NT2/D1 (cell line): ENCODE results near the gene NT5C3B.
A peak's percentile ranks its signal among the peaks of the same experiment; 100 is the strongest.

Source experiments
- DNase-seq: peaks from one replicate; pipeline ENCODE4 v3.0.0-alpha.2; 2011; ENCODE audit warnings: low read depth, low spot score
- H3K27me3 ChIP-seq: 2 replicates; pipeline ENCODE4 v1.6.0; 2011; ENCODE audit warnings: mild to moderate bottlenecking; ENCODE audit not compliant: insufficient read length, insufficient read depth
- H3K36me3 ChIP-seq: 2 replicates; pipeline ENCODE4 v1.6.1; 2011; ENCODE audit warnings: mild to moderate bottlenecking, low read length, mixed read lengths; ENCODE audit not compliant: insufficient read depth, insufficient read length
- H3K4me1 ChIP-seq: 2 replicates; pipeline ENCODE4 v1.5.1; 2011; ENCODE audit not compliant: insufficient read depth, insufficient read length
- H3K4me3 ChIP-seq: 2 replicates; pipeline ENCODE4 v1.5.1; 2011; ENCODE audit warnings: low read depth; ENCODE audit not compliant: insufficient read length
- H3K9ac ChIP-seq: 2 replicates; pipeline ENCODE4 v1.6.0; 2011; ENCODE audit warnings: low read depth; ENCODE audit not compliant: insufficient read length
- H3K9me3 ChIP-seq: 2 replicates; pipeline ENCODE4 v1.5.1; 2011; ENCODE audit warnings: mild to moderate bottlenecking, low read length; ENCODE audit not compliant: insufficient read depth
- SUZ12 ChIP-seq: IDR thresholded peaks from 2 replicates; pipeline ENCODE4 v1.6.1; 2011; ENCODE audit not compliant: insufficient read length, insufficient read depth; ENCODE audit errors: extremely low read depth
- YY1 ChIP-seq: IDR thresholded peaks from 2 replicates; pipeline ENCODE4 v1.6.1; 2011; ENCODE audit not compliant: insufficient read length, insufficient read depth
- ZNF274 ChIP-seq: IDR thresholded peaks from 2 replicates; pipeline ENCODE4 v1.6.1; 2011; ENCODE audit warnings: mild to moderate bottlenecking, low read depth, low read length

NT5C3B gene

DNA sequence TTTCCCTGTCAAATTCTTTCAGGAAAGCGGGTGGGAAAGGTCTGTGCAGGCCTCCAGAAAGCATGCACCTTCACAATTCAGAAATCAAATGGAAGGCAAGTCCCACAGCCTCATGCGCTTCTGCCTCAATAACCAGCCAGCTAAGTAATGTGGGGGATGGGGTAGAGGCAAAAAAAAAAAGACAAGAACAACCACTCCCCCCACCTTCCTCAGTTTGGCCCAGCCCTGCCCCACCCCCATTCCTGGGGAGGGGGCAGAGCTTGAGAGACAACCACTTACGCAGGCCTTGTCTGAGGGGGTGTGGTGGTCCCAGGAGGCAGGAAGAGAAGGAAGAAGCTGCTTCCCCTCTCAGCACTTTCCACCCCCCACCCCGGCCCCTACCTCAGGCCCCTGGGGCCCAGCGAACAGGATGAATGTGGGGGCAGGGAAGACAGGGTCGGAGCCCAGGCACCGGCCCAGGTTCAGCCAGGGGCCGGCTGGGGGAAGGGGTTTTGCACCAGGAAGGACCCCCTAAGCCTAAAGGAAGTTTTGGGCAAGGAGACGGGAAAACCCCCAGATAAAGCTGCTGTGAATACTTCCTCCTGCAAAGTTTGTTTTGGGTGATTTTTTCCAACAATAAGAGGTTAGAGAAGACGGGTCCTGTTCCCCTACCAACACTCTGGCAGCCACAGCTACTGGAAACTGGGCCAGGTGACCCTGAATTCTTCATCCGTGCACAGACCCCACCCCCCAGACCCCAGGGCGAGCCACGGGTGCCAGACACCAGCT, 50.8 kb downstream of the NT5C3B start:
- Histone ChIP-seq H3K4me3 (peak overlapping the region; percentile 79), H3K4me1 (peaks cover 15% of the 10 kb centered on the region), H3K9me3 (no peaks in the 10 kb centered on the region), H3K27me3 (peaks cover 7% of the 10 kb centered on the region), H3K9ac (peak overlapping the region; percentile 88), H3K36me3 (peaks cover 16% of the 10 kb centered on the region)
- peak; percentile 85 for DNase-seq
- no peak for TF ChIP-seq SUZ12
- no peak for TF ChIP-seq YY1
- no peak for TF ChIP-seq ZNF274

DNA sequence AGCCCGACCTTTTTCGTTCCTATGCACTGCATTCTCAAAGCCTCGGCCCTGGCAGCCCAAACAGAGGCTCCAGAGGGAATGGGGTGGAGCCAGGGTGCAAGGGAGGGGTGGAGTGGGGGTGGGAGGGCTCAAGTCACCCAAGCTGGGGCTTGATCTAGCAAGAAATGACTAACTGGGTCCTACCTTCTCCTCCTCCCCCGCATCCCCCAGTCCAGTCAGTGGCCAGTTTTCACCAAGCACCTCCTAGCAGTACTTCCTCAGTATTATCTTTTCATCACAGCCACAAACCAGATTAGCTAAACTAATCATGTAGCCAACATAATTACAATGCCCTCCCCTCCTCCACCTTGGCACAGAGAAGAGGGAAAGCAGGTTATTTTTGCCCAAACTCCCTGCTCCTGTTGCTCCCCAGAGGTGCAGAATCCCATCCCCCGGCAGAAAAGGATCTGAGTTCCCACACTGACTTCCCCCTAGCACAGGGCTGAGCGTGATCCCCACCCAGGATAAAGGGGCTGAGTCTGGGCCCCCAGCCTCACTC, 51.8 kb downstream of the NT5C3B start:
- H3K9ac ChIP-seq, result peak overlapping the region; percentile 84

DNA sequence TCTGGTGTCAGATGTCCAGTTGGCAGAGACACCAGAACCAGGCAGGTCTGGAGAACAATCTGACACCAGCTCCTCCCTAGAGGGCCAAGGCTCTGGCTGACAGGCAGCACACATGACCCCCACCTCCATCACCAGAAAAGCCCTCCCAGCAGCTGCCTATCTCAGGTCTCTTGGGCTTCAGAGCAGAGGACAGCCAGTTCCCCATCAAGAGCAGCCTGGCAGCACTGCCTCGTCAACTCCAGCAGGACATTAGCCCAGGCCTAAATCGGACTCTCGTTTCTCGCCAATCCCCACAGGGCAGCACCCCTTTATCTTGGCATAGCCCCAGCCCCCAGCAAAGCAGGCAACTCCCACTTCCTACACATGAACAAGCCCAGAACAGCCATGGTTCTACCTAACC, 53.9 kb downstream of the NT5C3B start:
- H3K4me1 ChIP-seq, result peaks cover 22% of the 10 kb centered on the region
- peaks cover 27% of the 10 kb centered on the region for H3K36me3 ChIP-seq
- no peak overlapping the region for H3K4me3 ChIP-seq
- TF ChIP-seq SUZ12 (no peak), ZNF274 (no peak), YY1 (no peak)
- peak overlapping the region; percentile 50 for H3K9ac ChIP-seq
- no peak for DNase-seq
- no peaks in the 10 kb centered on the region for H3K9me3 ChIP-seq
- H3K27me3 ChIP-seq, result no peaks in the 10 kb centered on the region

More for the DNA sequence above, 51.8 kb downstream of the NT5C3B start:
- Histone ChIP-seq H3K9me3 (no peaks in the 10 kb centered on the region), H3K36me3 (peaks cover 18% of the 10 kb centered on the region), H3K27me3 (peaks cover 5% of the 10 kb centered on the region), H3K4me1 (peaks cover 15% of the 10 kb centered on the region), H3K4me3 (peak overlapping the region; percentile 79)
- TF ChIP-seq ZNF274 (no peak), YY1 (no peak), SUZ12 (no peak)
- DNase-seq, result no peak

DNA sequence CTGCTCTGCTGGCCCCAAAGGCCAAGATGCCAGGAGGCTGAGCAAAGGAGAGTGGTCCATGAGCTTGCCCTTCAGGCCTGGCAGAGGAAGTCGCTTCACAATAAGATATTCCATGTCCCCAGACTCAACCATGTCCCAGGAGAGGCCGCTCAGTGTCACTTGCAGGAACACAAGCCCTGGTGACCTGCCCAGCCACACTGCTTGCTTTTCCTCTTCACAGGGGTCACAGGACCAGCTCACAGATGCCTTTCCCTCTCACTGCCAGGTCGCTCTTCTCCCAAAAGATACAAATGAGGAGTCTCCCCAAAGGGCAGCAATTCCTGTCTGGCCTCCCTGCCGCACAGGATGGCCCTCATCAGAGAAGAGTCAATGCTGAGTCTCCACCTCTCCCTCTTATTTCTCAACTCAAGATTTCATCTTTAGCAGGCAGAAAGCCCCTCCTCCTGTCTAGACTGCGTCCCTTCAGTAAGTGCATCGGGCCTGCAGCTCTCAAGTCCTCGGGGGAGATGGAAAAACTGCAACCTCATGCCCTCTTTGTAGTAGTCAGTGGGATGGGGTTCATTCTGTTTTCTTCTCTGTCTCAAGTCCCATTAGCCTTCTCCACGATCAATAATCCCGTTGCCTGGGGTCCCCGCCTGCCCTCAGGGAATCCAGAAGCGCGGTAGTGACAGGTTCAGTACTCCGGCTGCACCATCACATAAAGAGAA, 54.5 kb downstream of the NT5C3B start:
- H3K4me3 ChIP-seq, result no peak overlapping the region
- peaks cover 30% of the 10 kb centered on the region for H3K36me3 ChIP-seq
- no peaks in the 10 kb centered on the region for H3K9me3 ChIP-seq
- H3K27me3 ChIP-seq, result no peaks in the 10 kb centered on the region
- peaks cover 25% of the 10 kb centered on the region for H3K4me1 ChIP-seq
- no peak for DNase-seq
- H3K9ac ChIP-seq, result peak overlapping the region; percentile 50
- TF ChIP-seq ZNF274 (no peak), YY1 (no peak), SUZ12 (no peak)

DNA sequence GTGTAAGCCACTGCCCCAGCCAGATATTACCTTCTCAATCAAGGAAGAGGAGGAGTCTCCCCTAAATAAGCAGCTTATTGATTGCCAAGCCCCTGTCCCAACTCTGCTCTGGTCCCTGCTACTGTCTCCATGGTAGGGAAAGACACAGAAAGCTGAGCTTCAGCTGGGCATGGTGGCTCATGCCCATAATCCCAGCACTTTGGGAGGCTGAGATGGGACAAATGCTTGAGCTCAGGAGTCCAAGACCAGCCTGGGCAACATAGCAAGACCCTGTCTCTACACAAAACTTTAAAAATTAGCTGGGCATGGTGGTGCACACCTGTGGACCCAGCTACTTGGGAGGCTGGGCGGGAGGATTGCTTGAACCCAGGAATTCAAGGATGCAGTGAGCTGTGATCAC, 56.1 kb downstream of the NT5C3B start:
- Histone ChIP-seq H3K4me1 (peaks cover 36% of the 10 kb centered on the region), H3K4me3 (no peak overlapping the region), H3K9ac (no peak overlapping the region), H3K9me3 (no peaks in the 10 kb centered on the region), H3K27me3 (no peaks in the 10 kb centered on the region), H3K36me3 (peaks cover 43% of the 10 kb centered on the region)
- DNase-seq, result no peak
- TF ChIP-seq SUZ12 (no peak), ZNF274 (no peak), YY1 (no peak)

DNA sequence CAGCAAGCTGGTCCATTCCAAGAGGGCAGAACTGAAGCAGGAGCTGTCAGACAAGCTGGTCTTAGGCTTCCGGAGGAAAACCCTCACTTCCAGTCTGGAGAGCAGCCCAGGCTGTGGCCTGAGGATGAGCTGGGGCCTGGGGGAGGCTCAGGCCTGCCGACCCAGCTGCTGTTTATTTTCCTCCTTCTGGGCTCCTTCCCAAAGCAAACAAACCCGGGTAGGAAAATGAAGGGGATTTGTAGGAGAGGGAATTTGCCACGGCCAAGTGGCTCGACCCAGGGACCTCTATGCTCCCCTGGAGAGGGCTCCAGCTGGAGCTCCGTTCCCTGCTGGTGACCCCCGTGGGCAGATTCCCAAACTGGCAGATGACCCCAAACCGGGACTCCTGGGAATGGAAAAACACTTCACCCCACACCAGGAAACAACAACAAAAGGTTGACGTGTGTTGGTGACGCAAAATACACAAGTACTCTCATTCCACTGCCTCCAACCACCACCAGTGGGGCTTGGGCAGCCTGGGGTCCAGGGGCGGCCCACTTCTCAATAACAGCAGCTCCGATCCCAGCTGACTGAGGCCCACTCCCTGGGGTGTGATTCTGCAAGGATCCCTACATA, 58.4 kb downstream of the NT5C3B start:
- no peak for DNase-seq
- Histone ChIP-seq H3K9ac (peak overlapping the region; percentile 51), H3K4me3 (no peak overlapping the region), H3K36me3 (peaks cover 43% of the 10 kb centered on the region), H3K9me3 (no peaks in the 10 kb centered on the region), H3K4me1 (peaks cover 45% of the 10 kb centered on the region), H3K27me3 (no peaks in the 10 kb centered on the region)
- no peak for TF ChIP-seq YY1
- TF ChIP-seq SUZ12, result no peak
- no peak for TF ChIP-seq ZNF274
